GM19467 (cell line): Measurements from ENCODE around the gene ZNF783.
"Not testable (repeated sequence)": the region's sequence is repeated elsewhere in the genome, so short reads cannot be mapped to it uniquely, and the experiment has no call there.

ENCODE experiments used
- ATAC-seq: cut with Tn5 transposase; IDR thresholded peaks from one replicate; pipeline ENCODE4 v1.9.1; 2021; ENCODE audit warnings: mild to moderate bottlenecking, moderate library complexity; ENCODE audit not compliant: unreplicated experiment

Gene ZNF783

DNA sequence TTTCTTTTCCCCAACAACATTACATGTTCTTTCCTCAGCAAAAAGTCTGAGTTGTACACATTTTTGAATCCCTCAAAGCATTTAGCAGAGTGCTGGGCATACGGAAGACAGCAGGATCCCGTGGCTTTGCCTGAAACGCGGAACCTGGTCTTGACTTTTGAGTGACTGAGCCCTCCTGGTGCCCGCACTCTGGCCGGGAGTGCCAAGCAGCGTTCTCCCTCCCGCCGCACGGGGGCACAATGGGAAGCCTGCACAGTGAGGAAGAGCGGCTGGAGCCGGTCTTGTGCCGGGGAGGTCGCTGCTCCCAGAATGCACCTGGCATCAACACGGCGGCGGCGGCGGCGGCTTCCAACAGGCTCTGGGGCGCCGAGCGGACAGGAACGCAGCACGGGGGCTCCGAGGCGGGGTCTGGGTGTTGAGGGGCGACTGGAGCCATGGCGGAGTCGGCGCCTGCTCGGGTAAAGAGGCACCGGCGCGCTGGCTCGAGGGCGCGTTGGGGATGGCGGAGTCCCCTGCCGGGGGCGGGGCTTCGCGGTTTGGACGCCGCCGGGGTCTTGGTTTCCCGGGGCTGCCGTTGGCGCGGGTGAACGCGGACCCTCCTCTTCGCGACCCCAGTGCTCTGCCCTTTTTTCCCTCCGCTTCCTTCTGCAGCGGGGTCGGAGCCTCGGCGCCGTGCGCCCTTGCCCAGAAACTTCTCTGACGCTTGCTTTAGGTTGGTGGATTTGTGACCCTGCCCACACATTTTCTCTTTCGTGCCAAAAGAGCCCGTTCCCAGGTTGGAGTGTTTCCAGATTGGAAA, 22.5 kb upstream of the ZNF783 start, which contains the start of gene ZNF212:
Gene ZNF212, plus strand, starts transcription at position 307 of the 799 bp plus-strand sequence. Its CDS starts 128 bp downstream, at position 435.
- peak; percentile 99 for ATAC-seq

DNA sequence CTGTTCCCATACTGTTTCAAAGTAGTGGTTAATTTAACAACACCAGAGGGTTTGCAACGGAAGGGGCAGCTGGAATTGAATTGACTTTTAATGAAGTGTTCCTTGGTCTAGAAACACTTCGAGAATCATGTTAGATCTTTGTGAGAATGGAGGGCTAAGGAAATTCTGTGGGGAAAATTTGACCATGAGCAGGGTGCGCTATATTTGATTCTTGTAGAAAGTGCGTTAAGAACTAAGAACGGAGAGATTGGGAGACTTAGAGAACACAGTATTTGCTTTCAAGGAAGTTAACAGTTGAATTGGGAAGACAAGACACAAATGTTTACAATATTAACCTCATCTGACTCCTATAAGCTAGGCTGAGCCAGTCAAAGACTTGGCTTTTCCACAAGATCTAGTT, 21.4 kb upstream of the ZNF783 start:
- no peak for ATAC-seq

DNA sequence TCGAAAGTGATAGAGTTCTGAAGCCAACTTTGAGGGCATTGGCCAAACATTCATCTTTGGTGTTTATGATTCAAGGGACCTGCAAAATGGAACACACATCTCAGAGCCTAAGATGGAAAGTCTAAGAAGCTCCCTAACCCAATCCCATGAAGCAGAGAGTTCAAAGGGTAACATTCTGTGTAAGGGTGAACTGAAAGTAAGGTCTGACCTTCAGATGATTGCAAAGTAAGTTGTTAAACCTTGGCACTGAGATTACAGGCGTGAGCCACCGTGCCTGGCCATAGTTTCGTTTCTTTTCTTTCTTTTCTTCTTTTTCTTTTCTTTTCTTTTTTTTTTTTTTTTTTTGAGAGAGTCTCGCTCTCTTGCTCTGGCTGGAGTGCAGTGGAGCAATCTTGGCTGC, 20.3 kb upstream of the ZNF783 start:
- ATAC-seq: no peak

DNA sequence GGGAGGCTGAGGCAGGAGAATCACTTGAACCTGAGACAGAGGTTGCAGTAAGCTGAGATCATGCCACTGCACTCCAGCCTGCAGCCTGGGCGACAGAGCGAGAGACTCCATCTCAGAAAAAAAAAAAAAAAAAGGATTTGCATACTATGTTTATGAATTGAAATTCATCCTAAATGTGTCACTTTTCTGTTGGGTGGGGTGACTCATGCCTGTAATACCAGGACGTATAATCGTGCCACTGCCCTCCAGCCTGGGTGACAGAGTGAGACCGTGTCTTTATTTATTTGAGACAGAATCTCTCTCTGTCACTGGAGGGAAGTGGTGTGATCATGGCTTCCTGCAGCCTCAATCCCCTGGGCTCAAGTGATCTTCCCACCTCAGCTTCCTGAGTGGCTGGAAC, 16.8 kb upstream of the ZNF783 start:
- no peak for ATAC-seq

DNA sequence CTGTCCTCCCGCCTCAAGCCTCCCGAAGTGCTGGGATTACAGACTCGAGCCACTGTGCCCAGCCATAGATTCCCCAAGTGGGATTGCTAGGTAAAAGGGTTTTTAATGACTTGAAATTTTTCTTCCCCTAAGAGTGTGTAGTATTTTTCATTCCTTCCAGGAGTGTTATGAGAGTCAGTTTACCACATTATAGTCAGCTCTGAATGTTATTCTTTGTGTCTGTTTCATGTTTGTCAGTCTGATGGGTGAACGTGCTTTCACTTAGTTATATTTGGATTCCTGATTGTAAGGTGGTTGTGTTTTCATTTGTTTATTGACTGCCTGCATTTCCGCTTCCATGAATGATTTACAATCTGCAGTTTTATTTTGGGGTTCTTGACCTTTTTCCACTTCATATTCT, 16.3 kb upstream of the ZNF783 start:
- no peak for ATAC-seq

DNA sequence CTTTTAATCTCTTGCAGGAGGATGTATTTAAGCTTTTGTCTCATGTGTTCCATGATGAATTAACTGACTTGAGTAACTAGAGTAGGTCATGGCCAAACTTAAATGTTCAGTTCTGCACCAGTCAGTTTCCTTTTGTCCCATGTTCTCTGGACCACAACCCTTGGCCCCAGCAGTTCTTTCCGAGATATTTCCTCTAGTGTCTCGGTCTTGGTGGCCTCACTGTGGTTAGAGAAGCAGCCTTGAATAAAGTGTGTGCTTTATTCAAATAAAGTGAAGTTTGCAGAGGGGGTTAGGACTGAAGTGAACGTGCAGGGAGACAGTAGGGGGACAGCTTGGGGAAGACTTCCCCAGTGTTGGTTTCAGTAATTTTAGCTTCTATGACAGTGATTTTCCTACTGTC, 13.2 kb upstream of the ZNF783 start:
- ATAC-seq: no peak

DNA sequence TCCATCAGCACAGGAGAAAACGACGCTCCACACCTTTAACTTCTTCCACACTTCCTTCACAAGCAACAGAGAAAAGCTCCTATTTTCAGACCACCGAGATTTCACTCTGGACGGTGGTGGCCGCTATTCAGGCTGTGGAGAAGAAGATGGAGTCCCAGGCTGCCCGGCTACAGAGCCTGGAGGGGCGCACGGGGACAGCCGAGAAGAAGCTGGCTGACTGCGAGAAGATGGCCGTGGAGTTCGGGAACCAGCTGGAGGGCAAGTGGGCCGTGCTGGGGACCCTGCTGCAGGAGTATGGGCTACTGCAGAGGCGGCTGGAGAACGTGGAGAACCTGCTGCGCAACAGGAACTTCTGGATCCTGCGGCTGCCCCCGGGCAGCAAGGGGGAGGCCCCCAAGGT, 11.8 kb upstream of the ZNF783 start:
- ATAC-seq: not testable (repeated sequence)

DNA sequence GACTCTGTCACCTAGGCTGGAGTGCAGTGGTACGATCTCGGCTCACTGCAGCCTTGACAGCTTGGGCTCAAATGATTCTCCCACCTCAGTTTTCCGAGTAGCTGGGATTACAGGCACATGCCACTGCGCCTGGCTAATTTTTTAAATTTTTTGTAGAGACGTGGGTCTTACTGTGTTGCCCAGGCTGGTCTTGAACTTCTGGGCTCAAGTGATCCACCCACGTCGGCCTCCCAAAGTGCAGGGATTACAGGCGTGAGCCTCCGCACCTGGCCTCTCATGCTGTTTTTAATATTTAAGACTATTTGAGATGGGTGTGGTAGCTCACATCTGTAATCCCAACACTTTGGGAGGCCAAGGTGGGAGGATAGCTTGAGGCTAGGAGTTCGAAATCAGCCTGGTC, 10.5 kb upstream of the ZNF783 start:
- not testable (repeated sequence) for ATAC-seq

DNA sequence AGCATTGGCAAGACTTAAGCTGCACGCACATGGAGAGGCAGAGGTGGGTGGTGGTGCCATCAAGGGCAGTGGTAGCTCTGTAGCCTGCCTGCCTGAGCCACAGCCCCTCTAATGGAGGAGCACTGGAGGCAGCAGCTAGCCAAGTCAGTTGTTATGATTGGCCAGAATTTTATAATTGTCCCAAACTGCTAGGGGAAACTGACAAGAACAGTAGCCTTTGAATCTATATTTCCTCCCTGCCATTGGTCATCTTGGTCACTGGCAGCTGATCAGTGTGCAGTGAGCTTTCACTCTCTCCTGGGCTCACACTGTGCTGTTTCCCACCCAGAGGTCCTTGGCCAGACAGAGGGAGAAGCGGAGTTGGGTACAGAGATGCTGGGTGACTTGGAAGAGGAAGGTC, 9.6 kb upstream of the ZNF783 start:
- no peak for ATAC-seq

DNA sequence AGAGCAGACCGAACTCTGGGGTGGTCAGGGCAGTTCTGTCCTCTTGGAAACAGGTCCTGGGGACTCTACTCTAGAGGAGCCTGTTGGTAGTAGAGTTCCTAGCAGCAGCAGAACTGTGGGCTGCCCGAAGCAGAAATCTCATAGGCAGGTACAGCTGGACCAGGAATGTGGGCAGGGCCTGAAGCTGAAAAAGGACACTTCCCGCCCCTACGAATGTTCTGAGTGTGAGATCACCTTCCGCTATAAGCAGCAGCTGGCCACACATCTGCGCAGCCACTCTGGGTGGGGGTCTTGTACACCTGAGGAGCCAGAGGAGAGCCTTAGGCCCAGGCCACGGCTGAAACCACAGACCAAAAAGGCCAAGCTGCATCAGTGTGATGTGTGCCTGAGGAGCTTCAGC, 8.3 kb upstream of the ZNF783 start:
- no peak for ATAC-seq

DNA sequence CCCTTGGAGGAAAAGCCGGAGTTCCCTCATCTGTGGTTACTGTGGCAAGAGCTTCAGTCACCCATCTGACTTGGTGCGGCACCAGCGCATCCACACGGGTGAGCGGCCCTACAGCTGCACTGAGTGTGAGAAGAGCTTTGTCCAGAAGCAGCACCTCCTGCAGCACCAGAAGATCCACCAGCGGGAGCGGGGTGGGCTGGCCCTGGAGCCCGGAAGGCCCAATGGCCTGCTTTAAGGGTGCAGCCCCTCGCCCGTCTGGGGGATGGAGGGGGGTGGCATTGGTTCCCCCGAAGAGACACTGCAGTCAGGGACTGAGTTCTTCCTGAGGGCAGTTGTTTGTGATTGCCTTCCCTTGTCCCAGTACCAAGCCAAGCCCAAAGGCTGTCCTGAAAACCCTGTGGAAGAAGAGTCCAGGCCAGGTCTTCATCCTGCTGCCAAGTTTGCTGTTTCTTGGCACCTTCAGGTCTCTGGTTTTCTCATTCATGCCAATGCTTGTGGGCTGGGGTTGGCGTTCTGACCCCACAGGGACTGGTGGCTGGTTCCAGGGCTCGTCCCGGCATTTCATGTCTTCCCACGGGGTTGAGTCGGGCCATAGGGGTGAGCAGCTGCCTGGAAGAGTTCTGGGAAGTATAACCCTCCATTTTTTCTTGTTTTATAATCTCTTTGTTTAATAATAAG, 7.7 kb upstream of the ZNF783 start:
- ATAC-seq: no peak

DNA sequence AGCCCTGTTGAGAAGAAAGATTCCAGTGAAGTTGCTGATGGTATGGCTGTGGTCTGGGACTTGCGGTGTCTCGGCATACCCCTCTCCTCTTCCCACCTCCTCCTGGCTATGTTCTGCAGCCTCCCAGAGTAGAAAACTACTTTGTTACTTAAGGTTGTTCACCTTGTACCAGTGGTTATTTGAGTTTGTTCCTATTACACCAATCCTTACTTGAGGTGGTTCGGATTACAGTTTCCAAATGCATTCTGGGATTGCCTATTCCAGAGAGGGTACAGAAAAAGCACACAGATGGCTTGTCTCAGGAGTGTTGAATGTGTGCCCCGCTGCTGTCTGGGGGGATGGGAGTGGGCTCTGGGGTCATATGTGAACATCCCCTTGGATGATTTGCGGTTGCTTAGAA, 6.8 kb upstream of the ZNF783 start:
- ATAC-seq: no peak

DNA sequence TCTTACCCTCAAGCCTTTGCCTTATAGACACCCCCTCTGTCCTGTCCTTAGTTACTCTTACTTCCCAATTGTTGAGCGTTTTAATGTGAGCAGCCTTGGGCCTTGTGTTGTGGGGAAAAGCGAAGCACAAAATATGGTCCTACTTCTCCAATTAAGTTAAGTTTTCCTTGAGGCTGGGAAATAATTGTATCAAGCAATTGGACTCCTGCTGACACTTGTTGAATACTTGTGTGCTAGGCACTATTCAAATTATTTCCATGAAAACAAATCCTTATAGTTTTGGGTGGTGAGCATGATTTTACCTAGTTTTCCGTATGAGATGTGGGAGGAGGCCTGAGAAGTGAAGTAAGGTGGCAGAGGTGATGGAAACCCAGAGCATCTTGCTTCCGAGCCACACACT, 5.4 kb upstream of the ZNF783 start:
- ATAC-seq: no peak

DNA sequence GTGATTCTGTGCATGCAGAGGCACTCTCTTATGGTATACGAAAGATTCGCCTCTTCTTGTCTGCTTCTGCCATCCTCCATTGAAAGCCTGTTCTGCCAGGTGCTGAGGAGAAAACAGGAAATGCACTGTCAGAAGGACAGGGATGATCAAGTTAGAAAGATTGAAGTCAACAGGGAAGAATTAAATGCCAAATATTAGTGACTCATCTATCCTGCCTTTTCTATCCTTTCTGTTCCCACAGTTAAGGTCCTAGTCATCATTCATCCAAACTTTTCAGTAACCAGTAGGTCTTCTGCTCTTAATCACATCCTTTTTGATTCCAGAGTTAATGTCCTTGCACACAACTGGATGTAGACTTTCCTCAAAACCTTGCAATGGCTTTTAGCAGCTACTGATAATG, 4.8 kb upstream of the ZNF783 start:
- ATAC-seq: no peak

DNA sequence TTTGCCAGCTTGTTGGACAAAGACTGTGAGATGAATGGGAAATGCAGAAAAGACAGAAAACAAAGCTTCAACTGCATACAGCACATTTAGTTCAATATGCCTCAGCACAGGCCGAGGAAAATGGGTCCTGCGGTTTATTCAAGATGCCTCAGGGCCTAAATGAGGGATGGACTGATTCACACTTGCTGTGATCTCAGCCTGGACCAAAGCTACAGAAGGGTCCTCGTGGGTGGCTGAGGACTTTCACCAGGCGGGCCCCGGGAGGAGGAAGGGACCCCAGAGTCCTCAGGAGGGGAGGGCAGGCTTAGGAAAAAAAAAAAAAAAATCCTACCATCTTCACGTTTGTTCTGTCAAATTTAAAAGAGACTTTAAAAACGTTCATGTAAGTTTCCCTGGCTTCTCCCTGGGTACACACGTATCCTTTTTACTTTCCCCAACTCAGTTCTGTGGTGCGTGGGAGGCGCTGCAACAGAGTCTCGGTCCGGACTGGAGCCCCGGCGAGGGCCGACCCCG, 624 bp upstream of the ZNF783 start:
- no peak for ATAC-seq

DNA sequence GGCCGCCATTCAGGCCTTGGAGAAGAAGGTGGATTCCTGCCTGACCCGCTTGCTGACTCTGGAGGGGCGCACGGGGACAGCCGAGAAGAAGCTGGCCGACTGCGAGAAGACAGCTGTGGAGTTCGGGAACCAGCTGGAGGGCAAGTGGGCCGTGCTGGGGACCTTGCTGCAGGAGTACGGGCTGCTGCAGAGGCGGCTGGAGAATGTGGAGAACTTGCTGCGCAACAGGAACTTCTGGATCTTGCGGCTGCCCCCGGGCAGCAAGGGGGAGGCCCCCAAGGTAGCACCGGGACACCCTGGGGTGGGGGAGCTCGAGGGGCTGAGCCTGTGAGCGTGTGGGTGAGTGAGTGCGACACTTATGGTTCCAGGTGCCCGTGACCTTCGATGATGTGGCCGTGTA, 4.5 kb downstream of the ZNF783 start:
- no peak for ATAC-seq

DNA sequence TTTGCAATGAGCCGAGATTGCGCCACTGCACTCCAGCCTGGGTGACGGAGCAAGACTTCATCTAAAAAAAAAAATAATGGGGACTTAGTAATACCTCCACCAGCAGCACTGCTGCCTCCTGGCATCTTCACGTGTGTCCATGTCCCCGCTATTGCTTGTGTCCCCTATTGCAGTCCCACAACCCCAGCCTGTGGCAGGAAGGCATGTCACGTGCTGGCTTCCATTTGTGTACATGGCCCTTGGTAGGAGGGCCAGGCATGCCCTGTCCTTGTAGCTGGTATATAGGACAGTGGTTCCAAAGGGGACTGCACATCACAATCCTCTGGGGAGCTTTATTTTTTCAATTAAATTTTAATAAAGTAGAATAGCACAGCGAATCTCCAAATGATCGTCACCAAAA, 5.7 kb downstream of the ZNF783 start:
- no peak for ATAC-seq

DNA sequence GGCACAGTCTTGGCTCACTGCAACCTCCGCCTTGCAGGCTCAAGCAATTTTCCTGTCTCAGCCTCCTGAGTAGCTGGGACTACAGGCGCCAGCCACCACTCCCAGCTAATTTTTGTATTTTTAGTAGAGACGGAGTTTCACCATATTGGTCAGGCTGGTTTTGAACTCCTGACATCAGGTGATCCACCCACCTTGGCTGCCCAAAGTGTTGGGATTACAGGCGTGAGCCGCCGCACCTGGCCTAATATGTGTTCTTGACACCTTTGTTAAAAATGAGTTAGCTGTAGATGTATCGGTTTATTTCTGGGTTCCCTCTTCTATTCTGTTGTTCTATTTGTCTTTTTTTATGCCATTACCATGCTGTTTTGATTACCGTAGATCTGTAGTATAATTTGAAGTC, 12.4 kb downstream of the ZNF783 start:
- not testable (repeated sequence) for ATAC-seq

DNA sequence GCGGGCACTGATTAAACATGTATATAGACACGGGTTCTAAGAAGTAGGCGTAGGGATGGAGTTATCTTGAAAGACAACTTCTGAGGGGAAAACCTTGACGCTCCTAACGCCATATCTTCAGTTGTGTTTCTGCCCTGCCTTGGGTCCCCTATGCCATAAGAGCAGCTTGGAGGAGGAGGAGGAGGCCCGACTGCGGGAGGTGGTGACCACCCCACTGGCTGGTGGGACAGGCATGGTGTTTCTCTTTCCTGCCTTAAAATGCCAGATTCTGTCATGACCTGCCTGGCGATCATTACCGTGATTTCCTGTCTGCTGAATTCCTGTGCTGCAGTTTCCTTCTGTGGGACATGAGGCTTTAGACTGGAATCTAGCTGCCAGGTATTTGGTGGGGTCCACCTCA, 15.9 kb downstream of the ZNF783 start:
- no peak for ATAC-seq

DNA sequence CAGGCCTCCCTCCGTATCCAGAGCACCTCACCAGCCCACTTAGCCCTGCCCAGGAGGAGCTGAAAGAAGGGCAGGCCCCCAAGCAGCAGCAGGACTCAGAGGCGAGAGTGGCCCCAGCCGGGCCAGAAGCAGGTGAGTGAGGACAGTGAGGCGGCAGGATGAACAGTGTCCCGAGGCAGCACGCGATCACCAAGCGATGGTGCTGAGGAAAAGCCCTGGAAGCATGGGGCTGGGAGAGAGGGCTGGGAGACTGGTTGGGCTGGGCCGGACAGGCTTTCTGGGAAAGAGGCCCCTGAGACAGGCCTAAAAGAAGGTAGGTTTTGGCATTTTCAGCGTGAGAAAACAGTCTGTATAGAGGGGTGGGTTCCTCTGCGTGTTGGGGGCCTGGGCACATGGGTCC, 16.4 kb downstream of the ZNF783 start:
- ATAC-seq: no peak

DNA sequence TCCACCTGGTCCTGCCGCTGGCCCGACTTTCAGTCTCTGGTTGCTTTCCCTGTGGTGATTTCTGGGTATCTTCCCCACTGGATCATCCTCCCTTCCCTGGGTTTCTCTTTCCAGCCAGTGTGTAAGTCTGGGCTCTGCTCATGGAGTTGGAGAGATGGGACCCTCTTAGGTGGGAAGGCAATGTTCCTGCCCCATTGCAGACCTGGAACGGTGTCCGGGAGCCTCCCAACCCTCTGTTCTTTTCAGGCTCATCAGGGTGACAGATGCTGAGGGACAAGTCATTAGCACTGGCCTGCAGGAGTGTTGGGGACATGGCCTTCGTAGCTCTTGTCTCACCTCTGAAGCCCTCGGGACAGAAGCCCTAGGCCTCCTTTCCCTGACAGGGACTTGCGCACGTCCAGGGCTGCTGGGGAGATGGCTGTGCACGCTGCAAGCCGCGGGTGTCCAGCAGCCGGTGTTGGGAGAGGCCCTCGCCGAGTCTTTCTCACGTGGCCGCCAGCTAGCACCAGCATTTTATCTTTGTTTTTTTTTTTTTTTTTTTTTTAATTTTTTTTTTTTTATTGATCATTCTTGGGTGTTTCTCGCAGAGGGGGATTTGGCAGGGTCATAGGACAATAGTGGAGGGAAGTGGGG, 17.2 kb downstream of the ZNF783 start:
- ATAC-seq: no peak

DNA sequence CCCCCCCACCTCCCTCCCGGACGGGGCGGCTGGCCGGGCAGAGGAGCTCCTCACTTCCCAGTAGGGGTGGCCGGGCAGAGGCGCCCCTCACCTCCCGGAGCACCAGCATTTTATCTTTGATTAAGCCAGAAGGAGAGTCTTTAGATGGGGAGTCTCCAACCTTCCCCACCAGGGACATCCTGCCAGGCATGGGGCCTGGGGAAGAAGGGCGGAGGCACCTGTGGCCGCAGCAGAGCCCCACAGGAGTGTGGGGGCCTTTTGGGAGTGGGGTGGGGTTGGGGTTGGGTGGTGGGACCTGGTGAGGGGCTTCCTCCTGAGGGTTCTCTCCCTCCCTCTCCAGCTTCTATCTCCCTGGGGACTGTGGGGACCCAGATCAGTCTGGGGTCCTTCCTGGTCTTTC, 18.2 kb downstream of the ZNF783 start:
- ATAC-seq: no peak
